Effector memory CD4-positive, alpha-beta T cell (primary cell): Measurements from ENCODE around the gene SLC17A5.
"Not testable (repeated sequence)": the region's sequence is repeated elsewhere in the genome, so short reads cannot be mapped to it uniquely, and the experiment has no call there.

Source experiments
- DNase-seq, 3 donors: peaks; one replicate each; pipeline ENCODE4 v3.0.0-alpha.2; 2020
- H3K27ac ChIP-seq: 2 replicates; pipeline ENCODE4 v1.7.0; 2013; ENCODE audit warnings: mild to moderate bottlenecking, low read length, moderate library complexity; ENCODE audit not compliant: insufficient read depth, poor library complexity, severe bottlenecking
- H3K27me3 ChIP-seq: replicated peaks from 2 replicates; pipeline ENCODE4 v1.7.0; 2013; ENCODE audit warnings: mild to moderate bottlenecking, low read length; ENCODE audit not compliant: insufficient read depth, control insufficient read depth, poor library complexity, severe bottlenecking
- H3K36me3 ChIP-seq: 2 replicates; pipeline ENCODE4 v1.7.0; 2013; ENCODE audit warnings: mild to moderate bottlenecking, low read length, moderate library complexity; ENCODE audit not compliant: control insufficient read depth, insufficient read depth
- H3K4me1 ChIP-seq: 2 replicates; pipeline ENCODE4 v1.7.0; 2013; ENCODE audit warnings: low read length, mild to moderate bottlenecking; ENCODE audit not compliant: control insufficient read depth, insufficient read depth, poor library complexity, severe bottlenecking
- H3K4me3 ChIP-seq: 2 replicates; pipeline ENCODE4 v1.7.0; 2013; ENCODE audit warnings: low read length, low read depth, mild to moderate bottlenecking; ENCODE audit not compliant: insufficient read depth, poor library complexity, severe bottlenecking
- H3K9me3 ChIP-seq: 2 replicates; pipeline ENCODE4 v1.7.0; 2013; ENCODE audit warnings: mild to moderate bottlenecking, low read length, moderate library complexity; ENCODE audit not compliant: control insufficient read depth

The SLC17A5 gene

DNA sequence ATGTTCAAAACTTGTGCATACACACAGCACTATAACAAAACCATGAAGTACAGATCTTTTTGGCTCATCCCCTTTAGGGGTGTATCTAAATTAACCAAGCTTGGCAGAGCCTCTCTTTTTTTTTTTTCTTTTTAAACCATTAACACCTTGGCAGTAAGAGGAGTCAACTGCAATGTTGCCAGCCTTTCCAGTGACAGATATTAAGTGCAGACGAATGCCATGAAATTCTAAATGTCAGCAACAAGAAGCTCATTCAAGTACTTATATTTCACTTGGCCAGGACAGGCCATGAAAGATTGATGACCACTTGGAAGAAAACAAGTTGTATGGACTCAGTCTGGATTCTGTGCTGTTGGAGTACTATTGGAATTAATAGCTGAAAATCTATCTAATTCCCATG lies 49.8 kb downstream of the SLC17A5 start:
- Histone ChIP-seq H3K36me3 (peaks cover 27% of the 10 kb centered on the region), H3K27me3 (no peaks in the 10 kb centered on the region), H3K9me3 (no peaks in the 10 kb centered on the region), H3K27ac (no peak overlapping the region), H3K4me3 (no peak overlapping the region), H3K4me1 (no peaks in the 10 kb centered on the region)
- no peak for DNase-seq

- H3K27ac ChIP-seq, result peak overlapping the region; percentile 80
- peak overlapping the region; percentile 31 for H3K4me3 ChIP-seq
- no peaks in the 10 kb centered on the region for H3K27me3 ChIP-seq
- H3K36me3 ChIP-seq, result no peaks in the 10 kb centered on the region
- H3K9me3 ChIP-seq, result no peaks in the 10 kb centered on the region
- peaks cover 12% of the 10 kb centered on the region for H3K4me1 ChIP-seq
- no peak for DNase-seq
Observed at GRCh38 chr6:73586416-73586974, 67.3 kb downstream of the SLC17A5 start.

DNA sequence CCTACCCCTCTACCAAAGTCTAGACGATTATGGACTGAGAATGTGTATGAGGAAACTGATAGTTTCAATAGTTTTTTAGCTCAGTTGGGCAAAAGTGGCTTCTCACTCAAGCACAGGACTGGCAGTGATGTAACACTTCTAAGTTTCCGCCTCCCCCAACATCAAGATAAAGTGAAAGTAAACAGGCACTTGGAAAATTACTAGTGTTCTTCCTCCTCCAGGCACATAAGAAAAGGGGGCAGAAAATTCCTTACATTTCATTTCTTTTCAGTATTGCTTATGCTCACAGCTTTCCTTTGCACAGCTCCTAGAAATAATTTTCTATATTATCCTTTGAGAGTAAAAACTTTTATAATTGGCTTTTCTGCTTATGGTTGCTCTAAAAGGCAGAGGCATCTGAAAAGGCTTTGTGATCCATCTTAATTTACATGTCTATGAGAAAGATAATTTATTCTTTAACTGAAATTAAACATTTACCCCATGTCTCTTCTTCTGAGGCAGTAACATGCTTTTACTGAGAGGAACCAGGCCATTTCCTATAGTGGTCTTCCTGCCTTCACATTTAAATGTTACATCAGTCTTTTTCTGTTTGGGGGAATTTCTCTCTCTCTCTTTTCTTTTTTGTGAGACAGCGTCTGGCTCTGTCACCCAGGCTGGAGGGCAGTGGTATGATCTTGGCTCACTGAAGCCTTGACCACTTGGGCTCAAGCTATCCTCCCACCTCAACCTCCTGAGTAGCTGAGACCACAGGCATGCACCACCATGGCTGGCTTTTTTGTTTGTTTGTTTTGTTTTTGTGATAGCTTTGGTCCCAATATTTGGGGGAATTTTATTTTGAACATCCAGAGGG lies 68.0 kb downstream of the SLC17A5 start:
- Histone ChIP-seq H3K4me3 (peak overlapping the region; percentile 31), H3K27ac (peak overlapping the region; percentile 80), H3K27me3 (no peaks in the 10 kb centered on the region), H3K36me3 (no peaks in the 10 kb centered on the region), H3K4me1 (peaks cover 12% of the 10 kb centered on the region), H3K9me3 (no peaks in the 10 kb centered on the region)
- peak in 2 of 3 donors; percentile 1 to 6 for DNase-seq

- peaks cover 19% of the 10 kb centered on the region for H3K4me1 ChIP-seq
- H3K4me3 ChIP-seq, result no peak overlapping the region
- peak overlapping the region; percentile 63 for H3K27ac ChIP-seq
Observed at GRCh38 chr6:73581293-73581692, 72.5 kb downstream of the SLC17A5 start.

GRCh38 chr6:73580247-73581149 lies 73.3 kb downstream of the SLC17A5 start:
- H3K4me3 ChIP-seq, result peak overlapping the region; percentile 29
- peak; percentile 21 to 45 (median 38) for DNase-seq
- peaks cover 16% of the 10 kb centered on the region for H3K4me1 ChIP-seq
- peak overlapping the region; percentile 63 for H3K27ac ChIP-seq
- no peaks in the 10 kb centered on the region for H3K27me3 ChIP-seq
- no peaks in the 10 kb centered on the region for H3K36me3 ChIP-seq
- no peaks in the 10 kb centered on the region for H3K9me3 ChIP-seq

More at GRCh38 chr6:73581293-73581692, 72.5 kb downstream of the SLC17A5 start:
- Histone ChIP-seq H3K27me3 (no peaks in the 10 kb centered on the region), H3K9me3 (no peaks in the 10 kb centered on the region), H3K36me3 (no peaks in the 10 kb centered on the region)
- DNase-seq, result no peak

- H3K9me3 ChIP-seq, result no peaks in the 10 kb centered on the region
- no peak for DNase-seq
- H3K27ac ChIP-seq, result peak overlapping the region; percentile 63
- no peaks in the 10 kb centered on the region for H3K36me3 ChIP-seq
- peak overlapping the region; percentile 29 for H3K4me3 ChIP-seq
- no peaks in the 10 kb centered on the region for H3K27me3 ChIP-seq
- H3K4me1 ChIP-seq, result peaks cover 13% of the 10 kb centered on the region
Observed at GRCh38 chr6:73579851-73580246, 73.9 kb downstream of the SLC17A5 start.

DNA sequence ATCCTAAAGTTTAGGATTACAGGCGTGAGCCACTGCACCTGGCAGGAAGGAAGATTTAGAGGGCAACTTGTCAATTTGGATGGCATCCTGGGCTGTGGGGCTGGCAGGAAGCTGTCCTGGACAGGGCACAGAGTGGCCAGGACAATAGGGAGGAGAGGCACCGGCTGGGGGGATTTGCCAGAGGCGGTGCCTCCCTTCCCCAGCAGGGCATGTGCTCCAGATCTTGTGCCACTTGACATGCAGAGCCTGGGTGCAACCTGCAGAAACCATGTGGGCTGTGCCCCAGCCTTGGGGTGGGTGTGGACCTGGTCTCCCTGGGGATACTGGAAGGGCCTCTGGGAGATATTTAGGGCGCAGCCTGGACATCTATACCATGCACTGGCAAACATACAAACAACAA lies 74.4 kb downstream of the SLC17A5 start:
- no peaks in the 10 kb centered on the region for H3K36me3 ChIP-seq
- H3K4me1 ChIP-seq, result peaks cover 13% of the 10 kb centered on the region
- H3K27me3 ChIP-seq, result no peaks in the 10 kb centered on the region
- peak overlapping the region; percentile 63 for H3K27ac ChIP-seq
- H3K9me3 ChIP-seq, result no peaks in the 10 kb centered on the region
- H3K4me3 ChIP-seq, result no peak overlapping the region
- DNase-seq, result no peak

GRCh38 chr6:73577676-73578075 lies 76.1 kb downstream of the SLC17A5 start:
- H3K27me3 ChIP-seq, result no peaks in the 10 kb centered on the region

DNA sequence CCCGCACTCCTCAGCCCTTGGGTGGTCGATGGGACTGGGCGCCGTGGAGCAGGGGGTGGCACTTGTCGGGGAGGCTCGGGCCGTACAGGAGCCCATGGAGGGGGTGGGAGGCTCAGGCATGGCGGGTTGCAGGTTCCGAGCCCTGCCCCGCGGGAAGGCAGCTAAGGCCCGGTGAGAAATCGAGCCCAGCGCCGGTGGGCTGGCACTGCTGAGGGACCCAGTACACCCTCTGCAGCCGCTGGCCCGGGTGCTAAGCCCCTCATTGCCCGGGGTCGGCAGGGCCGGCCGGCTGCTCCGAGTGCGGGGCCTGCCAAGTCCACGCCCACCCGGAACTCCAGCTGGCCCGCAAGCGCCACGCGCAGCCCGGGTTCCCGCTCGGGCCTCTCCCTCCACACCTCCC lies 81.3 kb downstream of the SLC17A5 start:
- DNase-seq, H3K27ac ChIP-seq, H3K36me3 ChIP-seq: not testable (repeated sequence)

More at GRCh38 chr6:73577676-73578075, 76.1 kb downstream of the SLC17A5 start:
- no peaks in the 10 kb centered on the region for H3K36me3 ChIP-seq
- H3K4me3 ChIP-seq, result no peak overlapping the region
- no peaks in the 10 kb centered on the region for H3K9me3 ChIP-seq
- peaks cover 13% of the 10 kb centered on the region for H3K4me1 ChIP-seq
- DNase-seq, result no peak
- no peak overlapping the region for H3K27ac ChIP-seq

More for the DNA sequence above, 81.3 kb downstream of the SLC17A5 start:
- H3K9me3 ChIP-seq, H3K27me3 ChIP-seq, H3K4me1 ChIP-seq, H3K4me3 ChIP-seq: not testable (repeated sequence)
